ENCODE measurements around the gene SMYD2.

Gene SMYD2

GRCh38 chr1:214310010-214310409, 29.1 kb downstream of the SMYD2 start:
- no peak for TF ChIP-seq CTCF (IDR thresholded peaks at IDR 0.05)
- no peak for DNase-seq

GRCh38 chr1:214310777-214311690, 30.1 kb downstream of the SMYD2 start:
- no peaks in the 10 kb centered on the region for H3K36me3 ChIP-seq
- no peak overlapping the region for H3K27ac ChIP-seq
- no peaks in the 10 kb centered on the region for H3K27me3 ChIP-seq
- TF ChIP-seq CTCF (IDR thresholded peaks at IDR 0.05): no peak
- intact Hi-C loops (cut with DNase I; ENCODE audit: low total_unique reads): no loop called here
- no peak for DNase-seq
- no peaks in the 10 kb centered on the region for H3K9me3 ChIP-seq
- no peak overlapping the region for H3K4me3 ChIP-seq
- H3K4me1 ChIP-seq: no peaks in the 10 kb centered on the region

More at GRCh38 chr1:214310010-214310409, 29.1 kb downstream of the SMYD2 start:
- H3K36me3 ChIP-seq: no peaks in the 10 kb centered on the region
- no peaks in the 10 kb centered on the region for H3K27me3 ChIP-seq
- no peaks in the 10 kb centered on the region for H3K4me1 ChIP-seq
- intact Hi-C loops (cut with DNase I; ENCODE audit: low total_unique reads): no loop called here
- H3K4me3 ChIP-seq: no peak overlapping the region
- no peak overlapping the region for H3K27ac ChIP-seq
- no peaks in the 10 kb centered on the region for H3K9me3 ChIP-seq

- H3K4me1 ChIP-seq: no peaks in the 10 kb centered on the region
- DNase-seq: no peak
- intact Hi-C loops (cut with DNase I; ENCODE audit: low total_unique reads): no loop called here
- H3K4me3 ChIP-seq: no peak overlapping the region
- no peak overlapping the region for H3K27ac ChIP-seq
- TF ChIP-seq CTCF (IDR thresholded peaks at IDR 0.05): no peak
- no peaks in the 10 kb centered on the region for H3K9me3 ChIP-seq
- no peaks in the 10 kb centered on the region for H3K27me3 ChIP-seq
- no peaks in the 10 kb centered on the region for H3K36me3 ChIP-seq
Observed at GRCh38 chr1:214312530-214313051, 31.6 kb downstream of the SMYD2 start.

- Histone ChIP-seq H3K9me3 (no peaks in the 10 kb centered on the region), H3K4me3 (no peak overlapping the region), H3K4me1 (no peaks in the 10 kb centered on the region), H3K36me3 (peaks cover 0 to 8% (median 0%) of the 10 kb centered on the region in 3 donors), H3K27me3 (no peaks in the 10 kb centered on the region), H3K27ac (no peak overlapping the region)
- TF ChIP-seq CTCF (IDR thresholded peaks at IDR 0.05): no peak
- intact Hi-C loops (cut with DNase I; ENCODE audit: low total_unique reads): no loop called here
- no peak for DNase-seq
Observed at GRCh38 chr1:214314178-214314843, 33.4 kb downstream of the SMYD2 start.

GRCh38 chr1:214316593-214316992, 35.6 kb downstream of the SMYD2 start:
- H3K36me3 ChIP-seq: peaks cover 0 to 12% (median 6%) of the 10 kb centered on the region in 3 donors
- intact Hi-C loops (cut with DNase I; ENCODE audit: low total_unique reads): no loop called here
- no peak for DNase-seq
- H3K27ac ChIP-seq: no peak overlapping the region
- no peak for TF ChIP-seq CTCF (IDR thresholded peaks at IDR 0.05)
- H3K27me3 ChIP-seq: no peaks in the 10 kb centered on the region
- H3K4me1 ChIP-seq: no peaks in the 10 kb centered on the region
- H3K4me3 ChIP-seq: no peak overlapping the region
- no peaks in the 10 kb centered on the region for H3K9me3 ChIP-seq
